Measurements from ENCODE around the gene USPL1. TPM values are rescaled to one million over a fixed set of nuclear protein-coding genes. Genes with fewer than 3 reads are reported as not detected.
A peak's percentile ranks its signal among the peaks of the same experiment; 100 is the strongest.

USPL1 gene
- polyA plus RNA-seq, 1 donor from 2014 or later, result 60.1 TPM

DNA sequence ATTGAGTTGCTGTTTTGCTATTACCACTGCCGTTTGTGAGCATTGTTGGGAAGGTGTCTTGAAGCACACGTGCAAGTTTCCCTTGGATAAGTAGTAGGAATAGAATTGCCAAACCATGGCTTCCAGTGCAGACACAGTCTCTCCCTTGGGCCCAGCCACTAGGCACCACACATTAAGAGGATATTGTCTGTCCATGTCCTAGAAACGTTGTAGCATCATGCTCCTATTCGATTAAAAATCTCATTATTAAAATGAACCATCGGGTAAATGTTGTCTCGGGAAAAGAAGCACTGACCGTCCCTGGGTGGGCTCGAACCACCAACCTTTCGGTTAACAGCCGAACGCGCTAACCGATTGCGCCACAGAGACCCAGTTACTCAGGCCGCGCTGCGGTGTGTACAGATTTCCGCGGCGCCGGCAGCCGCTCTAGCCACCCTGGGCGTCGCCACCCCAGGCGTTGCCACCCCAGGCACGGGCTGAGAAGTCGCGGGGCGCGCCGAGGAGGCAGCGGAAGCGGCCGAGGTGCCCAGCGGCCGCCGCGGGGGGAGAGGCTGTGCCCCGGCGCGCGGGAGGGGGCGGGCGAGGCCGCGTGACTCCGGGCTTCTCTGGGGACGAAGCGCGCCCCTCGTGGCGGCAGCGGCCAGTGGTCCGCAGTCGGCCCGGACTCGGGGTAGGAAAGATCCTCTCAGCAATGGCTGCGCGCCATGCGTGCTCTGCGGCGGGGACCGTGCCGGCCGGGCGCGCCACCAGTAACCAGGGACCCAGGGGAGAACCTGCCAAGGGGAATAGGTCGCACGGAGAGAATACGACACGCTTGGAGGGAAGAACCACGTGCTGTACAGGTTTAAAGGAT is 56.2 kb downstream of the USPL1 start:
- H3K9ac ChIP-seq (ENCODE audit: low read length), result peak overlapping the region; percentile 47
- no peaks in the 10 kb centered on the region for H3K79me2 ChIP-seq (replicated peaks; ENCODE audit: insufficient read depth, low read length)
- H3K27me3 ChIP-seq (ENCODE audit: insufficient read depth, low read depth, low read length), result no peaks in the 10 kb centered on the region
- H3K4me2 ChIP-seq (ENCODE audit: low read length), result no peak overlapping the region
- H3K9me2 ChIP-seq (ENCODE audit: insufficient read depth, low read length), result no peaks in the 10 kb centered on the region
- H4K20me1 ChIP-seq (ENCODE audit: insufficient read depth), result no peaks in the 10 kb centered on the region
- no peaks in the 10 kb centered on the region for H3F3A ChIP-seq (ENCODE audit: insufficient read depth, low read length, poor library complexity, severe bottlenecking)
- H3K36me3 ChIP-seq (ENCODE audit: insufficient read depth, low read length), result no peaks in the 10 kb centered on the region
- TF ChIP-seq SMC3 (conservative IDR thresholded peaks at IDR 0.05; ENCODE audit: poor library complexity) (peak; percentile 68), EP300 (conservative IDR thresholded peaks at IDR 0.05; ENCODE audit: poor library complexity, severe bottlenecking) (peak; percentile 54), EZH2 (IDR thresholded peaks at IDR 0.05; ENCODE audit: borderline replicate concordance, insufficient read depth, low read length, poor library complexity, severe bottlenecking) (no peak), REST (IDR thresholded peaks at IDR 0.05; ENCODE audit: borderline replicate concordance) (peak; percentile 36), TAF1 (IDR thresholded peaks at IDR 0.05; ENCODE audit: low read depth) (no peak), POLR2AphosphoS5 (IDR thresholded peaks at IDR 0.05) (peak; percentile 22), RAD21 (conservative IDR thresholded peaks at IDR 0.05) (peak; percentile 59), MXI1 (conservative IDR thresholded peaks at IDR 0.05; ENCODE audit: poor library complexity, severe bottlenecking) (peak; percentile 70)
- TF ChIP-seq, protein P1, sequence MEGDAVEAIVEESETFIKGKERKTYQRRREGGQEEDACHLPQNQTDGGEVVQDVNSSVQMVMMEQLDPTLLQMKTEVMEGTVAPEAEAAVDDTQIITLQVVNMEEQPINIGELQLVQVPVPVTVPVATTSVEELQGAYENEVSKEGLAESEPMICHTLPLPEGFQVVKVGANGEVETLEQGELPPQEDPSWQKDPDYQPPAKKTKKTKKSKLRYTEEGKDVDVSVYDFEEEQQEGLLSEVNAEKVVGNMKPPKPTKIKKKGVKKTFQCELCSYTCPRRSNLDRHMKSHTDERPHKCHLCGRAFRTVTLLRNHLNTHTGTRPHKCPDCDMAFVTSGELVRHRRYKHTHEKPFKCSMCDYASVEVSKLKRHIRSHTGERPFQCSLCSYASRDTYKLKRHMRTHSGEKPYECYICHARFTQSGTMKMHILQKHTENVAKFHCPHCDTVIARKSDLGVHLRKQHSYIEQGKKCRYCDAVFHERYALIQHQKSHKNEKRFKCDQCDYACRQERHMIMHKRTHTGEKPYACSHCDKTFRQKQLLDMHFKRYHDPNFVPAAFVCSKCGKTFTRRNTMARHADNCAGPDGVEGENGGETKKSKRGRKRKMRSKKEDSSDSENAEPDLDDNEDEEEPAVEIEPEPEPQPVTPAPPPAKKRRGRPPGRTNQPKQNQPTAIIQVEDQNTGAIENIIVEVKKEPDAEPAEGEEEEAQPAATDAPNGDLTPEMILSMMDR (IDR thresholded peaks at IDR 0.05; ENCODE audit: poor library complexity, severe bottlenecking), result peak; percentile 82
- no peak overlapping the region for H3K27ac ChIP-seq (ENCODE audit: low read length)
- no peaks in the 10 kb centered on the region for H3K9me3 ChIP-seq (ENCODE audit: low read length)
- peak overlapping the region; percentile 43 for H2AFZ ChIP-seq (ENCODE audit: low read depth, low read length)
- H3K4me3 ChIP-seq (ENCODE audit: low read length), result peak overlapping the region; percentile 68

DNA sequence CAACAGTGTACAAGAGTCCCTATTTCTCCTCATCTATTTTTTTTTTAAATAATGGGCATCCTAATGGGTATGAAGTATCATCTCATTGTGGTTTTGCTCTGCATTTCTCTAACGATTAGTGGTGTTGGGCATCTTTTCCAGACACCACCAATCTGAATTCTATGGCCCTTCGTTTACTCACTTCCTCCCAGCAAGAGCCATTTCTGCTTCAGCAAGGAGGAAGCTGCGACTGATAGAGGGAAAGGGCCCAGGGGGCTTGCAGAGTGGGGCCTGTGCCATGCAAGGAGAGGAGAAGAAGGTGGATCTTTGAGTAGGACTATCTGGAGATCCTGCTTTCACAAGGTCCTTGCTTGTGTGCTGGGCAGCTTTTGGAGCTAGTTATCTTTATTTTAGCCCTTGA is 58.0 kb downstream of the USPL1 start:
- no peaks in the 10 kb centered on the region for H3K79me2 ChIP-seq (replicated peaks; ENCODE audit: insufficient read depth, low read length)
- H3K9ac ChIP-seq (ENCODE audit: low read length), result no peak overlapping the region
- no peak overlapping the region for H2AFZ ChIP-seq (ENCODE audit: low read depth, low read length)
- no peak overlapping the region for H3K4me3 ChIP-seq (ENCODE audit: low read length)
- TF ChIP-seq EZH2 (IDR thresholded peaks at IDR 0.05; ENCODE audit: borderline replicate concordance, insufficient read depth, low read length, poor library complexity, severe bottlenecking), result no peak
- TF ChIP-seq SMC3 (conservative IDR thresholded peaks at IDR 0.05; ENCODE audit: poor library complexity), result no peak
- TF ChIP-seq, protein P1 (IDR thresholded peaks at IDR 0.05; ENCODE audit: poor library complexity, severe bottlenecking), result no peak
- no peak for TF ChIP-seq REST (IDR thresholded peaks at IDR 0.05; ENCODE audit: borderline replicate concordance)
- TF ChIP-seq TAF1 (IDR thresholded peaks at IDR 0.05; ENCODE audit: low read depth), result no peak
- TF ChIP-seq POLR2AphosphoS5 (IDR thresholded peaks at IDR 0.05), result no peak
- no peak for TF ChIP-seq RAD21 (conservative IDR thresholded peaks at IDR 0.05)
- TF ChIP-seq EP300 (conservative IDR thresholded peaks at IDR 0.05; ENCODE audit: poor library complexity, severe bottlenecking), result no peak
- no peak for TF ChIP-seq MXI1 (conservative IDR thresholded peaks at IDR 0.05; ENCODE audit: poor library complexity, severe bottlenecking)
- H3F3A ChIP-seq (ENCODE audit: insufficient read depth, low read length, poor library complexity, severe bottlenecking), result no peaks in the 10 kb centered on the region
- no peaks in the 10 kb centered on the region for H4K20me1 ChIP-seq (ENCODE audit: insufficient read depth)
- H3K9me3 ChIP-seq (ENCODE audit: low read length), result no peaks in the 10 kb centered on the region
- H3K27me3 ChIP-seq (ENCODE audit: insufficient read depth, low read depth, low read length), result no peaks in the 10 kb centered on the region
- no peaks in the 10 kb centered on the region for H3K9me2 ChIP-seq (ENCODE audit: insufficient read depth, low read length)
- H3K36me3 ChIP-seq (ENCODE audit: insufficient read depth, low read length), result no peaks in the 10 kb centered on the region
- no peak overlapping the region for H3K4me2 ChIP-seq (ENCODE audit: low read length)
- no peak overlapping the region for H3K27ac ChIP-seq (ENCODE audit: low read length)

Data from neural cell (in vitro differentiated cells).